HG03064 (cell line): Measurements from ENCODE around the gene PSMD2.

Source experiments
- ATAC-seq: cut with Tn5 transposase; IDR thresholded peaks from one replicate; pipeline ENCODE4 v1.9.1; 2021; ENCODE audit warnings: low read depth; ENCODE audit not compliant: unreplicated experiment

The PSMD2 gene

GRCh38 chr3:184315871-184316661 lies 17.0 kb downstream of the PSMD2 start:
- no peak for ATAC-seq

GRCh38 chr3:184316792-184317191 lies 17.8 kb downstream of the PSMD2 start:
- ATAC-seq, result no peak

- no peak for ATAC-seq
These were observed 18.2 kb downstream of the PSMD2 start for GRCh38 chr3:184317201-184317600.

- no peak for ATAC-seq
These were observed 21.0 kb downstream of the PSMD2 start for GRCh38 chr3:184320104-184320445.

- no peak for ATAC-seq
These were observed 22.6 kb downstream of the PSMD2 start for GRCh38 chr3:184321666-184322065.

GRCh38 chr3:184322731-184323487 lies 23.9 kb downstream of the PSMD2 start:
- no peak for ATAC-seq

- no peak for ATAC-seq
These were observed 24.7 kb downstream of the PSMD2 start for GRCh38 chr3:184323696-184324095.

GRCh38 chr3:184325269-184325668 lies 26.2 kb downstream of the PSMD2 start:
- no peak for ATAC-seq

GRCh38 chr3:184325715-184326369 lies 26.8 kb downstream of the PSMD2 start:
- ATAC-seq, result no peak

GRCh38 chr3:184327171-184327570 lies 28.1 kb downstream of the PSMD2 start:
- no peak for ATAC-seq

GRCh38 chr3:184328516-184328915 lies 29.5 kb downstream of the PSMD2 start:
- no peak for ATAC-seq

GRCh38 chr3:184332370-184333090 lies 33.5 kb downstream of the PSMD2 start:
- no peak for ATAC-seq

GRCh38 chr3:184333190-184333589 lies 34.1 kb downstream of the PSMD2 start:
- no peak for ATAC-seq

- ATAC-seq, result no peak
These were observed 34.7 kb downstream of the PSMD2 start for GRCh38 chr3:184333700-184334099.

- no peak for ATAC-seq
These were observed 35.6 kb downstream of the PSMD2 start for GRCh38 chr3:184334470-184335158.

- ATAC-seq, result peak; percentile 10
These were observed 36.2 kb downstream of the PSMD2 start for GRCh38 chr3:184335291-184335660.

- ATAC-seq, result peak; percentile 53
These were observed 36.9 kb downstream of the PSMD2 start for GRCh38 chr3:184335661-184336546.

- no peak for ATAC-seq
These were observed 37.7 kb downstream of the PSMD2 start for GRCh38 chr3:184336547-184337398.

GRCh38 chr3:184337399-184337714 lies 38.3 kb downstream of the PSMD2 start, which contains the start of gene FAM131A:
Gene FAM131A (plus strand): TSS chr3:184337600. CDS start chr3:184337631, 31 bp downstream.
- no peak for ATAC-seq
